ENCODE measurements around the gene EIF3F.

- TF ChIP-seq, protein P1, sequence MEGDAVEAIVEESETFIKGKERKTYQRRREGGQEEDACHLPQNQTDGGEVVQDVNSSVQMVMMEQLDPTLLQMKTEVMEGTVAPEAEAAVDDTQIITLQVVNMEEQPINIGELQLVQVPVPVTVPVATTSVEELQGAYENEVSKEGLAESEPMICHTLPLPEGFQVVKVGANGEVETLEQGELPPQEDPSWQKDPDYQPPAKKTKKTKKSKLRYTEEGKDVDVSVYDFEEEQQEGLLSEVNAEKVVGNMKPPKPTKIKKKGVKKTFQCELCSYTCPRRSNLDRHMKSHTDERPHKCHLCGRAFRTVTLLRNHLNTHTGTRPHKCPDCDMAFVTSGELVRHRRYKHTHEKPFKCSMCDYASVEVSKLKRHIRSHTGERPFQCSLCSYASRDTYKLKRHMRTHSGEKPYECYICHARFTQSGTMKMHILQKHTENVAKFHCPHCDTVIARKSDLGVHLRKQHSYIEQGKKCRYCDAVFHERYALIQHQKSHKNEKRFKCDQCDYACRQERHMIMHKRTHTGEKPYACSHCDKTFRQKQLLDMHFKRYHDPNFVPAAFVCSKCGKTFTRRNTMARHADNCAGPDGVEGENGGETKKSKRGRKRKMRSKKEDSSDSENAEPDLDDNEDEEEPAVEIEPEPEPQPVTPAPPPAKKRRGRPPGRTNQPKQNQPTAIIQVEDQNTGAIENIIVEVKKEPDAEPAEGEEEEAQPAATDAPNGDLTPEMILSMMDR (IDR thresholded peaks at IDR 0.05) = no peak
- TF ChIP-seq ZFX (IDR thresholded peaks at IDR 0.05; ENCODE audit: borderline replicate concordance) = no peak
Observed at GRCh38 chr11:8026982-8027381, 39.8 kb downstream of the EIF3F start.
